ENCODE results near the gene TIMM22. TPM values are rescaled to one million over a fixed set of nuclear protein-coding genes. Genes with fewer than 3 reads are reported as not detected.
"Not testable (repeated sequence)": the region's sequence is repeated elsewhere in the genome, so short reads cannot be mapped to it uniquely, and the experiment has no call there.

Gene TIMM22
- total RNA-seq, 1 donor from 2014 or later: 17.3 TPM

DNA sequence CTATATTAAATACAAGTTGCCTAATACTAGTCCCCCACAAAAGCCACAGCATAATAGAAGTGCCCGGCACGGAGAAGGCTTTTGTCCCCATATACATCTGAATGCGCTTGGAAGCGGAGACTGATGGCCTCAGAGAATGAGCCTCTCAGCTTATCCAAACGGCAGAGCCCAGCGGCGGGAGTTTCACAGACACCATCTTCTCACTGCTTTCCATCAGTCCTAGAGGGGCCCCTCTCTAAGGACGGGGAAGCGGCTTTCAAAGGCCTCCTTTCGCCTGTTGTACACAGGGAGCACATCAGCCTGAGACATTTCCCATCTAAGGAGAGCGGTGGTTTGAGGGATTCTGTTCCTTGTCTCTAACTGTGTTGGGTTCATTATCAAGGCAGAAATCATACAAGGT, 34.3 kb upstream of the TIMM22 start:
- no peaks in the 10 kb centered on the region for H3K4me1 Mint-ChIP-seq (ENCODE audit: low read depth)
- DNase-seq (ENCODE audit: low spot score): no peak
- H3K4me3 Mint-ChIP-seq: no peak overlapping the region
- H3K27me3 Mint-ChIP-seq (ENCODE audit: insufficient read depth): peaks cover 4% of the 10 kb centered on the region
- H3K36me3 Mint-ChIP-seq (ENCODE audit: low read depth): no peaks in the 10 kb centered on the region
- no peaks in the 10 kb centered on the region for H3K9me3 Mint-ChIP-seq
- H3K27ac Mint-ChIP-seq: no peak overlapping the region
- intact Hi-C loops (cut with micrococcal nuclease): no loop called here

DNA sequence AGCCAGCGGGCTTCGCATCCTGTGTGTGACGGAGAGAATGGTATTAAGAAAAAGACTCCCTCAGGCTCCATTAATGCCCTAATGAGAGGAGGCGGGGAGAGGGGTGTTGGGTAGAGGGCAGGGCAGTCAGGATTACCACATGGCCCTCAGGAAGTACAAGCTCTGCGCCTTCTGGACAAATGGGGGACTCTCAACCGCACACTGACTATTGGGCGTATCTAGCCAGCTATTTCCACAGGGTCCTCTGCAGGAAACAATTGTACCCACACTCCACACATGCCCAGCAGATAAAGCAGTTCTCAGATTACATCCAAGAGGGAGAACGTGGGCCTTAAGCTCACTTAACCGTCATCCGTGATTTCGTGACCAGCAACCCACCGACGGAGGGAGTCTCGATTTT, 32.1 kb upstream of the TIMM22 start:
- Mint-ChIP-seq H3K9me3 (no peaks in the 10 kb centered on the region), H3K4me3 (no peak overlapping the region), H3K27ac (no peak overlapping the region), H3K27me3 (ENCODE audit: insufficient read depth) (peaks cover 14% of the 10 kb centered on the region), H3K36me3 (ENCODE audit: low read depth) (no peaks in the 10 kb centered on the region), H3K4me1 (ENCODE audit: low read depth) (peaks cover 4% of the 10 kb centered on the region)
- intact Hi-C loops (cut with micrococcal nuclease): no loop called here
- no peak for DNase-seq (ENCODE audit: low spot score)

DNA sequence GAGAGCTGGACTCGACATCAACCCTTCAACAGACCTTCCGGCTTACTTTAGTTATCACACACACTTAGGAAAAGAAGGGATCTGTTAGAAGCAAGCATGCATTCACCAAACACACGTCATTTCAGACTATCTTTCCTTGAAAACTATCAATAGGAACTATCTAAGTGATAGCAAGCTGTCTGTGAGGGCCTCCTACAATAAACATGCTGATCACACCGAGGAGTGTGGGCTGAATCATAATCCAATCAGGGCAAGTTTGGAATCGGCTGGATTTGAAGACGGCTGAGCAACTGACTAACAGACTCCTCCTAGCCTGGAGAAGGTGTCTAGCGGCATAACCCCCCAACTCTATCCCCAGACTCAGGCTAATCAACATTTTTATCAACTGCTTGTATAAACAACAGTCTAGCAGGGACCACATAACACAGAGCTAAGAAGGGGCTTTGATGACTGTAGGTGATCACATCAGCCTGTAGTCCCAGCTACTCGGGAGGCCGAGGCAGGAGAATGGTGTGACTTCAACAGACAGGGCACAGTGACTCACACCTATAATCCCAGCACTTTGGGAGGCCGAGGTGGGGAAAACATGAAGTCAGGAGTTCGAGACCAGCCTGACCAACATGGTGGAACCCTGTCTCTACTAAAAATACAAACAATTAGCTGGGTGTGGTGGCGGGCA, 31.5 kb upstream of the TIMM22 start:
- Mint-ChIP-seq H3K36me3 (ENCODE audit: low read depth) (no peaks in the 10 kb centered on the region), H3K4me3 (no peak overlapping the region), H3K9me3 (no peaks in the 10 kb centered on the region), H3K27ac (no peak overlapping the region), H3K27me3 (ENCODE audit: insufficient read depth) (peaks cover 18% of the 10 kb centered on the region), H3K4me1 (ENCODE audit: low read depth) (peaks cover 6% of the 10 kb centered on the region)
- intact Hi-C loops (cut with micrococcal nuclease): no loop called here
- DNase-seq (ENCODE audit: low spot score): no peak

DNA sequence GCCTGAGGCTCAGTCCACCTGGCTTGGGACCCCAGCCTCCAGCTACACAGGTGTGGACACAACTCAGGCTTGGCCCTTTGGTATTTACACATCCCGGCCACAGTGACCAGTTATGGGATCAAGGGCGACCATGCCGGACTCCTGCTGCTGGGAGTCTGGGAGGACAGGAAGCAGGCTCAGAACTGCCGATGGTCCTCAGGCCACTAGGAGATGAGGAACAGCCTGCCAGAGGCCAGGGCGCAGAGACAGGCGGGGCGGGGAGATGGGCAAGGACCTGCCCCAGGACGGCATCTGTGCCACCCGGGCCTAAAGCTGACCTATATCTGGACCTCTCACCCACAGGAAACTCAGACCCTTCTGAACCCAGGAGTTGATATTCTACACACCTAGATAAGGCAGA, 29.8 kb upstream of the TIMM22 start:
- Mint-ChIP-seq H3K27ac (no peak overlapping the region), H3K36me3 (ENCODE audit: low read depth) (no peaks in the 10 kb centered on the region), H3K27me3 (ENCODE audit: insufficient read depth) (peaks cover 19% of the 10 kb centered on the region), H3K9me3 (no peaks in the 10 kb centered on the region), H3K4me1 (ENCODE audit: low read depth) (peaks cover 6% of the 10 kb centered on the region), H3K4me3 (no peak overlapping the region)
- no peak for DNase-seq (ENCODE audit: low spot score)
- intact Hi-C loops (cut with micrococcal nuclease): no loop called here

DNA sequence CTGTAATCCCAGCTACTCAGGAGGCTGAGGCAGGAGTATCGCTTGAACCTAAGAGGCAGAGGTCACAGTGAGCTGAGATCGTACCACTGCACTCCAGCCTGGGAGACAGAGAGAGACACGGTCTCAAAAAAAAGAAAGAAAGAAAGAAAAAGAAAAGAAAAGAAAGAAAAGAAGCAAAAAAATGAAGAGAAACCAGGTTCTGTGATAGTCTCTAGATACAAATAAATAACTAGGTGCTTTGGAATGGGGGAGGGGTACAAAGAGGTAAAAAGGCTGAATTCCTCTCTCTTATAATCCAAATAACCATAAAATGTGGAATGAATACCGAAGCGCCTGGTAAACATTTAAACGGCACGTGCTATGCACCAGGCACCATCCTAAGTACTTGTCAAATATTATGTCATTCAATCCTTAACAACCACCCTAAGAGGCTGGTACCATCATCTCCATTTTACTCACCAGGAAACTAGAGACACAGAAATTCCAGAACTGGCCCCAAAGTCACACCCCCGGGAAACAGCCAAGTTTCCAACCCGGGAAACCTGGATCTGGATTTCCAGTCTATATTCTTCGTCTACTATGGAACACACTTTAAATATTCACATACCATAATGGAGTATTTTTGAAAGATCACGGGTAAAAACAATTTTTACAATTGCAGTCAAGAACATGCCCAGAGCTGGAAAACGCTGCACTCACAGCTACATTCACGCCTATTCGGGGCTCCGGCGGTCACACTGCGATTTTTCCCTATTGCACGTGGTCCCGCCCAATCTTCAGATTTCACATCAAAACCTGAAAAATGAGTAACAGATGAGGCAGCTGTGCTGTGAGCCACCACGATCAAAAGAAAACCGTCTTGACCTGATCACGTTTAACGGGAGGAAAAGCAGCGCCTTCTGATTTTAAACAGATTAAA, 27.9 kb upstream of the TIMM22 start:
- intact Hi-C loops (cut with micrococcal nuclease): no loop called here
- H3K36me3 Mint-ChIP-seq (ENCODE audit: low read depth): no peaks in the 10 kb centered on the region

DNA sequence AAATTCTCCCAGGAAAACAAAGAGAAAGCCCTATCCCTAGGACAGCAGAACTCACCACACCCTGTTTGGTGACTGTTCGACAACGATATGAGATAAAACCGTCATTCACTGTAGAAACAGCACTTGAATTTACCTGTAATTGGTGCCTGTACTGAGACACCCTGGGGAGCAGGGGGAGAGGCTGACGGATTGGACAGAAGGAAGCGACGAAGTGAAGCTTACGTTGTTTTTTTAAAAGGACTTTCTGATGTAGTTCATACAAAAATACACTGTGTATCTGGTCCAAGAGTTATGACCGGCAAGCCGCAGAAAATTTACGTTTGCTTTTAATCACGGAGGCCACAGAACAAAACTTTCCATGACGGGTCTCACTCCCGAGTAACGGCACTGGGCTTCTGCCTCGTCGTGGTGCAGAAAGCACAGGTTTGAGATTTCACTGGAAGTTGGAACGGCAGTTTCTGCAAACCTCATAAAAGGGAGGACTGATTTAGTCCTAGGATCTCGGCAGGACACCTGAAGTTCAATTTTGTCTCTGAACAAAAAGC, 27.0 kb upstream of the TIMM22 start:
- Mint-ChIP-seq H3K36me3 (ENCODE audit: low read depth) (no peaks in the 10 kb centered on the region), H3K4me3 (no peak overlapping the region), H3K4me1 (ENCODE audit: low read depth) (peaks cover 6% of the 10 kb centered on the region), H3K27me3 (ENCODE audit: insufficient read depth) (peaks cover 23% of the 10 kb centered on the region), H3K27ac (no peak overlapping the region), H3K9me3 (no peaks in the 10 kb centered on the region)
- DNase-seq (ENCODE audit: low spot score): no peak
- intact Hi-C loops (cut with micrococcal nuclease): no loop called here

More for the DNA sequence above, 27.9 kb upstream of the TIMM22 start:
- no peaks in the 10 kb centered on the region for H3K9me3 Mint-ChIP-seq
- H3K27me3 Mint-ChIP-seq (ENCODE audit: insufficient read depth): peaks cover 19% of the 10 kb centered on the region
- H3K27ac Mint-ChIP-seq: no peak overlapping the region
- H3K4me3 Mint-ChIP-seq: no peak overlapping the region
- H3K4me1 Mint-ChIP-seq (ENCODE audit: low read depth): peaks cover 6% of the 10 kb centered on the region
- DNase-seq (ENCODE audit: low spot score): no peak

DNA sequence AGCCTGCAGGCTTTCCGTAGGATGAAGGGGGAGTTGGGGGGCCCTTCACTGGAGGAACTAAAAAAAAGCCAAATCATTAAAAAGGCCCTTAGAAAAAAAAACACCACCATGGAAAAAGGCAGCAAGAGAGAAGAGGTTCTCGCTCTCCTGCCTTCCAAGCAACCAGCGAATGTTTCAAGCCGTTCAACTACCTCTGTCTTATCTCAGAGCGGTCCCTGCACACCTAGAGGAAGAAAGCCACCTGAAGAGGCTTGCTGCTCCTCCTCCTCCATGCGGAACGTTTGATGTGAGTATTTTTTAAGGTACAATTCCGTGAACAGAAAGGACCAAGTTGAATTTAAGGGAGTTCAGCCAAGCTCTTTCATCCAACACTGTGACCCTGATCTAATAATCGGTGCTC, 26.6 kb upstream of the TIMM22 start:
- intact Hi-C loops (cut with micrococcal nuclease): no loop called here
- DNase-seq (ENCODE audit: low spot score): no peak

DNA sequence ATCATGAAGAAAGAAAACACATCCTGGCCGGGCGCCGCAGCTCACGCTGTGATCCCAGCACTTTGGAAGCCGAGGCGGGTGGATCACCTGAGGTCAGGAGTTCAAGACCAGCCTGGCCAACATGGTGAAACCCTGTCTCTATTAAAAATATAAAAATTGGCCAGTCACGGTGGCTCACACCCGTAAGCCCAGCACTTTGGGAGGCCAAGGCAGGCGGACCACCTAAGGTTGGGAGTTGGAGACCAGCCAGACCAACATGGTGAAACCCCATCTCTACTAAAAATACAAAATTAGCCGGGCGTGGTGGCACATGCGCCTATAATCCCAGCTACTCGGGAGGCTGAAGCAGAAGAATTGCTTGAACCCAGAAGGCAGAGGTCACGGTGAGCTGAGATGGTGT, 25.1 kb upstream of the TIMM22 start:
- H3K27me3 Mint-ChIP-seq (ENCODE audit: insufficient read depth): peaks cover 30% of the 10 kb centered on the region
- DNase-seq (ENCODE audit: low spot score); H3K36me3 Mint-ChIP-seq (ENCODE audit: low read depth); H3K9me3 Mint-ChIP-seq; intact Hi-C loops (cut with micrococcal nuclease); H3K27ac Mint-ChIP-seq; H3K4me1 Mint-ChIP-seq (ENCODE audit: low read depth); H3K4me3 Mint-ChIP-seq: not testable (repeated sequence)

More for the DNA sequence above, 26.6 kb upstream of the TIMM22 start:
- Mint-ChIP-seq H3K4me1 (ENCODE audit: low read depth) (peaks cover 6% of the 10 kb centered on the region), H3K9me3 (no peaks in the 10 kb centered on the region), H3K27me3 (ENCODE audit: insufficient read depth) (peaks cover 21% of the 10 kb centered on the region), H3K4me3 (no peak overlapping the region), H3K27ac (no peak overlapping the region), H3K36me3 (ENCODE audit: low read depth) (no peaks in the 10 kb centered on the region)

DNA sequence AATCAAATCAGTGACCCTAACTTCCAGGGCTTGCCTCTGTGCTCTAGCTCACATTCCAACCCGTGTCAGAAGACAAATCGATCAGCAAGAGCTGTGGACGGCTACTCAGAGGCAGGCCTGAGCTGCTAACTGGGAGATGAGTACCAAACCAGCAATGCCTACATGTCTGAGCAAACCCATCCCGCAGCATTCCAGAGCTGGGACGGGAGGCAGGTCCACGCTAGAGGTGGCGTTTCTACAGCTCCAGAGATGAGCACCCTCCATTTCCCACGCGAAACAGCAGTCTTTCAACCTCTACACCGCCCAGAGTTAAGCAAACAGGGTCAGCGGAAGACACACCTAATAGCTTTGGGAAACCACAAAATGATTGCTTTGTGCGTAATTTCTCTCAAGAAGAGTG, 23.9 kb upstream of the TIMM22 start:
- Mint-ChIP-seq H3K4me3 (no peak overlapping the region), H3K36me3 (ENCODE audit: low read depth) (no peaks in the 10 kb centered on the region), H3K4me1 (ENCODE audit: low read depth) (peaks cover 9% of the 10 kb centered on the region), H3K27me3 (ENCODE audit: insufficient read depth) (peaks cover 38% of the 10 kb centered on the region), H3K9me3 (no peaks in the 10 kb centered on the region), H3K27ac (no peak overlapping the region)
- DNase-seq (ENCODE audit: low spot score): no peak
- intact Hi-C loops (cut with micrococcal nuclease): no loop called here

DNA sequence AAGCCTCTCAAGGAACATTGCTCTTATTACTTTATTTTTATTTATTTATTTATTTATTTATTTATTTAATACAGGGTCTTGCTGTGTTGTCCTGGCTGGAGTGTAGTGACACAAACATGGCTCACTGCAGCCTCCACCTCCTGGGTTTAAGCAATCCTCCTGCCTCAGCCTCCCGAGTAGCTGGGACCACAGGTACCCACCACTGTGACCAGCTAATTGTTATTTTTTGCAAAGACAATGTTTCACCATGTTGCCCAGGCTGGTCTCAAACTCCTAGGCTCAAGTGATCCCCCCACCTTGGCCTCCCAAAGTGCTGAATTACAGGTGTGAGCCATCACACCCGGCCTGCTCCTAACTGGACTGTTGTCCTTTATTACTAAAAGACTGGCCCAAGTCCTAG, 22.2 kb upstream of the TIMM22 start:
- intact Hi-C loops (cut with micrococcal nuclease); DNase-seq (ENCODE audit: low spot score); H3K27ac Mint-ChIP-seq; H3K4me3 Mint-ChIP-seq; H3K4me1 Mint-ChIP-seq (ENCODE audit: low read depth); H3K9me3 Mint-ChIP-seq; H3K36me3 Mint-ChIP-seq (ENCODE audit: low read depth): not testable (repeated sequence)
- peaks cover 35% of the 10 kb centered on the region for H3K27me3 Mint-ChIP-seq (ENCODE audit: insufficient read depth)

DNA sequence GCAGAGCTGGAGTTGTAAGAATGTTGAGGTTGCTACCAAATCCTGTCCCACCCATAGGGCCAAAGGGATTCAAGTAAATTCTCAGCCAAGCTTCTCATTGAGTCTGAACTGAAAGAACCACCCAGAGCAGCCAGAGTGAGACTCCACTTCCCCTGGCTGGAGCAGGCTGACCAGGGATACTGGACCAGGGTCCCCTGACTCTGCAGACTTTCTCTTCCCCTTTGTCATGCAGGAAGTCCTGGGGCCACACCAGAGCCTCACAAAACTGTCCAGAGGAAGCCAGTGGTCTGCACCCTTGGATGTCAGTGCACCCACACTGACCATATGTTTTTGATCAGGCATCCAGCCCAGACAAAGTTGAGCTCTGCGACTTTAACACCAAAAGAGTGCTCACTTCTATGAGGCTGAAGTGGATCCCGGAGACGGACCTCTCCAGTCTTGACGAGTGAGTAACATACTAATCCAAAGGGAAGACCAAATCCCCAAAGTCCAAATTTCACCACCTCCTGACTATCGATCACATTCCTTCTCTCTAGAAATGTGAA, 21.5 kb upstream of the TIMM22 start:
- Mint-ChIP-seq H3K27me3 (ENCODE audit: insufficient read depth) (peaks cover 31% of the 10 kb centered on the region), H3K27ac (no peak overlapping the region), H3K4me1 (ENCODE audit: low read depth) (peaks cover 6% of the 10 kb centered on the region), H3K36me3 (ENCODE audit: low read depth) (no peaks in the 10 kb centered on the region), H3K4me3 (no peak overlapping the region), H3K9me3 (no peaks in the 10 kb centered on the region)
- intact Hi-C loops (cut with micrococcal nuclease): no loop called here
- no peak for DNase-seq (ENCODE audit: low spot score)

DNA sequence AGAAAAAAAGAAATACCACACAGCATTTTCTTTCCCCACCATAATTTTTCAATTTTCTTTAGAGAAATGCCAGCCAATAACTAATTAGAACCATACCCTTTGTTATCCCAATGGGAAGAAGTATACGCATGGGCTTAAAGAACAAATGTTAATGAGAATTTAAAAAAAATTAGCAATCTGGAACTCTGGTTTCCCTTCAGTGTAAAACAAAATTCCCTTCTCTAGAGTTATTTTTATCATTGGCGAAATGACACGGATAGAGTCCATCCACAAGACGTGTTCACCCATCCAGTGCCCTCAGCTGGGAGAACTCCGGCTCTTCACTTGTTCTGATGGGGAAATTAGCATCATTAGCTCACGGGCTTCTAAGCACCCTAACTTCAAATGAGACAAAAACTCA, 20.6 kb upstream of the TIMM22 start:
- Mint-ChIP-seq H3K36me3 (ENCODE audit: low read depth) (no peaks in the 10 kb centered on the region), H3K27me3 (ENCODE audit: insufficient read depth) (peaks cover 34% of the 10 kb centered on the region), H3K9me3 (no peaks in the 10 kb centered on the region), H3K4me1 (ENCODE audit: low read depth) (peaks cover 13% of the 10 kb centered on the region), H3K4me3 (no peak overlapping the region), H3K27ac (no peak overlapping the region)
- intact Hi-C loops (cut with micrococcal nuclease): no loop called here
- DNase-seq (ENCODE audit: low spot score): no peak

DNA sequence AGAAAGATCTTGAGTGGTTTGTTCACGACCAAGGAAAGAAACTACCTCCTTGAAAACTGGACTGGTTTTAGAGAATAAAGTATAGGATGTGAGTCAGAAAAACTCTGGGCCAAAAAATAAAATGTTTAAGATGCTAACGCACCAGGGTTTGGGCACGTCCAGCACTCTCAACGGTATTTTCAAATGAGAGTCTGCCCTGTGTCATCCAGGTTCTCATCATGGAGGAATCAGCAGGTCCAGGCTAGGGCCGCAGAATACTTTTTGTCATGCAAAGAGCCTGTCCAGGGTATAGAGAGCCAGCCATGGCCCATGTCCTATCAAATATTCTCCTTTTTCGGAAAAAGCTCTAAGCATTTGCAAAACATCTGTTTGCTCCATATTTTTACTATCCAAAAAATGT, 19.8 kb upstream of the TIMM22 start:
- no peaks in the 10 kb centered on the region for H3K9me3 Mint-ChIP-seq
- no peak overlapping the region for H3K4me3 Mint-ChIP-seq
- H3K36me3 Mint-ChIP-seq (ENCODE audit: low read depth): no peaks in the 10 kb centered on the region
- intact Hi-C loops (cut with micrococcal nuclease): no loop called here
- H3K4me1 Mint-ChIP-seq (ENCODE audit: low read depth): peaks cover 14% of the 10 kb centered on the region
- H3K27me3 Mint-ChIP-seq (ENCODE audit: insufficient read depth): peaks cover 34% of the 10 kb centered on the region
- no peak overlapping the region for H3K27ac Mint-ChIP-seq
- no peak for DNase-seq (ENCODE audit: low spot score)
